Measurements from ENCODE around the gene PFKP.

Gene PFKP

GRCh38 chr10:3108575-3109105 is 41.3 kb downstream of the PFKP start:
- DNase-seq: no peak
- H3K36me3 ChIP-seq: no peaks in the 10 kb centered on the region
- H3K27me3 ChIP-seq: no peaks in the 10 kb centered on the region
- no peaks in the 10 kb centered on the region for H3K4me1 ChIP-seq
- H3K9me3 ChIP-seq: no peaks in the 10 kb centered on the region
- no peak for TF ChIP-seq CTCF (IDR thresholded peaks at IDR 0.05; ENCODE audit: low read depth, low read length)
- no peak overlapping the region for H3K4me3 ChIP-seq (ENCODE audit: low read depth, low read length)

- no peak for DNase-seq
- H3K27me3 ChIP-seq: no peaks in the 10 kb centered on the region
- no peak for TF ChIP-seq CTCF (IDR thresholded peaks at IDR 0.05; ENCODE audit: low read depth, low read length)
- H3K4me1 ChIP-seq: no peaks in the 10 kb centered on the region
- H3K4me3 ChIP-seq (ENCODE audit: low read depth, low read length): no peak overlapping the region
- H3K36me3 ChIP-seq: no peaks in the 10 kb centered on the region
- no peaks in the 10 kb centered on the region for H3K9me3 ChIP-seq
Measured at GRCh38 chr10:3109196-3109595, 41.8 kb downstream of the PFKP start.

- no peaks in the 10 kb centered on the region for H3K9me3 ChIP-seq
- H3K36me3 ChIP-seq: no peaks in the 10 kb centered on the region
- no peaks in the 10 kb centered on the region for H3K4me1 ChIP-seq
- no peaks in the 10 kb centered on the region for H3K27me3 ChIP-seq
- TF ChIP-seq CTCF (IDR thresholded peaks at IDR 0.05; ENCODE audit: low read depth, low read length): no peak
- no peak for DNase-seq
- no peak overlapping the region for H3K4me3 ChIP-seq (ENCODE audit: low read depth, low read length)
Measured at GRCh38 chr10:3109633-3110032, 42.3 kb downstream of the PFKP start.

- H3K4me3 ChIP-seq (ENCODE audit: low read depth, low read length): no peak overlapping the region
- H3K27me3 ChIP-seq: no peaks in the 10 kb centered on the region
- no peaks in the 10 kb centered on the region for H3K9me3 ChIP-seq
- no peak for TF ChIP-seq CTCF (IDR thresholded peaks at IDR 0.05; ENCODE audit: low read depth, low read length)
- no peaks in the 10 kb centered on the region for H3K4me1 ChIP-seq
- DNase-seq: no peak
- no peaks in the 10 kb centered on the region for H3K36me3 ChIP-seq
Measured at GRCh38 chr10:3110782-3111620, 43.7 kb downstream of the PFKP start.

- DNase-seq: no peak
- no peak for TF ChIP-seq CTCF (IDR thresholded peaks at IDR 0.05; ENCODE audit: low read depth, low read length)
- no peaks in the 10 kb centered on the region for H3K9me3 ChIP-seq
- no peak overlapping the region for H3K4me3 ChIP-seq (ENCODE audit: low read depth, low read length)
- H3K36me3 ChIP-seq: no peaks in the 10 kb centered on the region
- H3K27me3 ChIP-seq: no peaks in the 10 kb centered on the region
- H3K4me1 ChIP-seq: no peaks in the 10 kb centered on the region
Measured at GRCh38 chr10:3111621-3112163, 44.3 kb downstream of the PFKP start.

DNA sequence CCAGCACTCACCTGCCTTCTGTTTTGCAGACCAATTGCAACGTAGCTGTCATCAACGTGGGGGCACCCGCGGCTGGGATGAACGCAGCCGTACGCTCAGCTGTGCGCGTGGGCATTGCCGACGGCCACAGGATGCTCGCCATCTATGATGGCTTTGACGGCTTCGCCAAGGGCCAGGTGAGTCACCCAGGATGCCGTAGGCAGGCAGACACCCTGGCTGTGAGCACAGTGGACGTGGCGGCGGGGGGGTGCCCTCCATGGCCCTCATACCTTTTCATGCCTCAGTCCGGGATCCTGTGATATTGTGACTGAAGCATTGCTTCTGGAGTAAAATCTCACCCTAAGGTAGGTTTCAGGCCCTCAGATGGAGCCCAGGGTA is 46.0 kb downstream of the PFKP start:
- Histone ChIP-seq H3K4me1 (no peaks in the 10 kb centered on the region), H3K9me3 (no peaks in the 10 kb centered on the region), H3K36me3 (no peaks in the 10 kb centered on the region), H3K4me3 (ENCODE audit: low read depth, low read length) (no peak overlapping the region), H3K27me3 (no peaks in the 10 kb centered on the region)
- DNase-seq: no peak
- no peak for TF ChIP-seq CTCF (IDR thresholded peaks at IDR 0.05; ENCODE audit: low read depth, low read length)

All from BE2C (cell line).